Stimulated activated CD4-positive, alpha-beta T cell treated with anti-CD3 and anti-CD28 coated beads, Interleukin-4, amount 100 ng/mL, for 48 hours (primary cell): Measurements from ENCODE around the gene HORMAD2.

ENCODE experiments used
- DNase-seq, 2 donors: peaks; one replicate each; pipeline ENCODE4 v3.0.0-alpha.2; 2020; ENCODE audit warnings: low read depth in 2 of 2

Gene HORMAD2

DNA sequence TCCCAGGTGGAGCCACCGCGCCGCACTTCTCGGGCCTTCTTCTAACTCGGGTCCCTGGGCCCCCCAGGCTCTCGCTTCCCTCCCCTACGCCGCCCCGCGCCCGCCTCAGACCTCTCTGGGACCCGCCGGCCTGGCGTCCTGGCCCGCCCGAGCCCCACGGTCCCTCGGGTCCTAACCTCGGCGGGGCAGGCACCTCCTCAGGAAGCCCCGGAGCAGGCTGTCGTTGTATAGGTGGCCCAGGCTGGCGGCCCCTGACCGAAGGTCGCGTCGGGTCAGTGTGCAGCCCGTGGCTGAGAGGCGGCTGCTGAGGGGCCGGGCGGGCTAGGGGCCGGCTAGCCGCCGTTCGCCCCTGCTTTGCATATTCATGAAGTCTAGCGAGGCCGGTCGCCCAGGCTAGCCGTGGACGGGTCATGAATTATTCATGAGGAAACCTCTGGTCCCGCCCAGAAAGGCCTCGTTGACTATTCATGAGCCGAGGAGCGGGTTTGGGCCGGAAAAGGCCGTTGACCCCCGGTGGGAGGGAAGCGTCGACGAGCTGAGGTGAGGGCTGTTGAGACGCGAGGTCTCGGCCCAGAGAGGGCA lies at the start of gene HORMAD2:
HORMAD2 (plus strand) TSS at position 513 of the 582 bp plus-strand sequence. CDS start 13,489 bp downstream, outside the sequence.
- DNase-seq: no peak

- DNase-seq: no peak
These were observed 48.9 kb upstream of the HORMAD2 start for GRCh38 chr22:30031328-30031727.

- no peak for DNase-seq
These were observed 48.4 kb upstream of the HORMAD2 start for GRCh38 chr22:30031764-30032455.

- no peak for DNase-seq
These were observed 47.1 kb upstream of the HORMAD2 start for GRCh38 chr22:30033137-30033536.

- DNase-seq: no peak
These were observed 46.4 kb upstream of the HORMAD2 start for GRCh38 chr22:30033901-30034300.

DNA sequence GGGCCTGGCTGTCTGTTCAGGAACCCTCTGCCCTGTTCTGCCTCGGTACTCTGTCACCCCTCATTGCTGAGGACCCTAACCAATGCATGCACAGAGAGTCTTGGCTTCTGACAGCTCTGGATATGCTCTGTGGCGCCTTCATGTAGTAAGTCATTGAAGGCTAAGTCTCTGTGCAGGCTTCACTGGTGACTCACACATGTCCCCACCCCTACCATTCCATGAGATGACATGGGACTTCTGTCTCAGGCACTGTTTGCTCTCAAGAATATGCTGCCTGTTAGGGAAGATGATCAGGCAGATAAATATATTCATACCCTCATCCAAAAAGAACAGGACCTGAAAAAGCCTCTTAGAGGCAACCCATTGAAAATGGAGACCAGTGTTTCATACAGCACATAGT lies 43.6 kb upstream of the HORMAD2 start:
- no peak for DNase-seq

DNA sequence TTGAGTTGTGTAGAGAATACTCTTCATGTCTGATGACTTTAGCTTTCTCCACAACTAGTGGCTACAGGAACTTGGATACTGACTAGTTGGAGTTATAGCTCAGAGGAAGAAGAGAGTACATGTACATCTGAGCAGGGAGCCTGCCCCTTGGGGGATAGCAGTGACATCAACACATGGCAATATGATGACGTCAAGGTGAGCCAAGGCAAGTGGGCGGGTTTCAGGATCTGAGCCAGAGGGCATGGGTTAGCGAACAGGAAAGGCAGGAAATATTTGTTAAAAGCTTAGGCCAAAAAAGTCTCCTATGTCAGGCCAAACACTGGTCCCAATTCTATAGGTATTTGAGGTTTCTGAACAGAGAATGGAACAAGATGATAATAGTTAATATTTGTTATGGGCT lies 42.0 kb upstream of the HORMAD2 start:
- DNase-seq: no peak

DNA sequence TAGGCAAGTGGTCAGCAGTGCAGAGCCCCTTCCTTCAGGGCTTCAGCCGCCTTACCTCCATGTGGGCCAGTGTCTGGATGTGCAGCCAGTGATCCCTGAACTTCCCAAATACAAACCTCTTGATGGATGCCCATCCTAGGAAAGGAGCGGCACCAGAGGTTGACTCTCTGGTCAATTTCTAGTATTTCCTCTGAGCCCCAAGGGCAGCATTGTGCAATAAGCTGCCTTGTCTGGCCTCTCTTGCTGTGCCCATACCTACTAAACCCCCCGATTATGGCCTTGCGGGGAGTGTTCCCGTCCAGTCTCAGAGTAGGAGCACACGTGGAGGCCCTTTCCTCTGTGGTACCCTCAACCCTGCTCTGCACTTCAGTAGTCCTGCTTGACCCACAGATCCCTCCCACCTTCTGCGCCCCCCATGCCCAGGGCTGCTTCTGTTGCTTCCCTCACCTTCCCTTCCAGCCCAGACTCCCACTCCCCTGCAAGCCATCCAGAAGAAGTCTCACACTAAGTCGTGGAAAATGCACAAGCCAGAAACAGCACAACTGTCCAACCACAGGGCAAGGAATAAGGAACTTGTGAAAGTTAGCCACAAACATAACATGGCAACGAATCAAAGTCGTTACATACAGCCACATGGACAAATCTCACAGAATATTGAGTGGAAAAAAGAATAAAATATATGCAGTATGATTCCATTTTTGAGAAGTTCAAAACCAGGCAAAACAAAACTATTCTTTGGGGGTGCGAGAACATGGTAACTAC lies 39.6 kb upstream of the HORMAD2 start:
- no peak for DNase-seq

DNA sequence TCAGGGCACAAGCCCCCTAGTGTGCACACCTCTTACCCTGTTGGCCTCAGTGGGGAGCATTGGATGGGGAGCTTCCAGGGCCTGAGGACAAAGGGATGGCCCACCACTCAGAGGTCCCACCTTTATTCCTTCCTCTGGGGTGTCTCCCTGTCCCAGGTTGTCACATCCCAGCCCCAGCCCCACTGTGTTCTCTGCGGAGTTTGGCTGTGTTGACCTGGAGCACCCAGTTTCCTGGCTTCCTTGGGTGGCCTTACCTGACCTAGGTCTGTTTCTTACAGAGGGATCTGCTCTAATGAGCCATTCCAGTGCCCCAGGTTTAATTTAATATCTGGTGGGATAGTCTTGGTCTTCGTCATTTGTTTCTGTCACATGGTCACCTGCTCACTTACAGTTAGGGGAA lies 38.8 kb upstream of the HORMAD2 start:
- DNase-seq: no peak

DNA sequence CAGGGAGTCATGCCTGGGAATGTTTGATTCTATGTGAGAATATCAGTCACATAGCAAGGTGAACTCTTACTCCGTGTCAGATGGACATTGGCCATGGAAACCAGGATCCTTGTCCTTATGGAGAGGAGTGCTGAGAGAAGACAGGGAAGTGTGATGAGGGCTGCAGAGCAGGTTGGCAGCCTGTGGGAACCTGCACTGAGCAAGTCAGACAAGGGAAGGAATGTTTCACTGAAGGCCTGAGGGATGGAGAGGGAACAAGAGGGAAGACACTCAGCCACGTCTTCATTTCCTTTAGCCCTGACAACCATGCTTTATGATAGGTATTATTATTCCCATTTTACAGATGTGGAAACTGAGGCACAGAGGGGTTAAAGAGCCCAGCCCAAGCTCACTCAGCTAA lies 38.4 kb upstream of the HORMAD2 start:
- DNase-seq: no peak

GRCh38 chr22:30043161-30043560 lies 37.1 kb upstream of the HORMAD2 start:
- no peak for DNase-seq

GRCh38 chr22:30044369-30044768 lies 35.9 kb upstream of the HORMAD2 start:
- no peak for DNase-seq

GRCh38 chr22:30044881-30045493 lies 35.3 kb upstream of the HORMAD2 start:
- DNase-seq: no peak

- no peak for DNase-seq
These were observed 34.8 kb upstream of the HORMAD2 start for GRCh38 chr22:30045494-30045887.

GRCh38 chr22:30045901-30046715 lies 34.2 kb upstream of the HORMAD2 start:
- DNase-seq: no peak

GRCh38 chr22:30046716-30047363 lies 33.4 kb upstream of the HORMAD2 start:
- DNase-seq: no peak

- DNase-seq: no peak
These were observed 32.9 kb upstream of the HORMAD2 start for GRCh38 chr22:30047364-30047738.

- DNase-seq: no peak
These were observed 31.6 kb upstream of the HORMAD2 start for GRCh38 chr22:30048681-30049080.

DNA sequence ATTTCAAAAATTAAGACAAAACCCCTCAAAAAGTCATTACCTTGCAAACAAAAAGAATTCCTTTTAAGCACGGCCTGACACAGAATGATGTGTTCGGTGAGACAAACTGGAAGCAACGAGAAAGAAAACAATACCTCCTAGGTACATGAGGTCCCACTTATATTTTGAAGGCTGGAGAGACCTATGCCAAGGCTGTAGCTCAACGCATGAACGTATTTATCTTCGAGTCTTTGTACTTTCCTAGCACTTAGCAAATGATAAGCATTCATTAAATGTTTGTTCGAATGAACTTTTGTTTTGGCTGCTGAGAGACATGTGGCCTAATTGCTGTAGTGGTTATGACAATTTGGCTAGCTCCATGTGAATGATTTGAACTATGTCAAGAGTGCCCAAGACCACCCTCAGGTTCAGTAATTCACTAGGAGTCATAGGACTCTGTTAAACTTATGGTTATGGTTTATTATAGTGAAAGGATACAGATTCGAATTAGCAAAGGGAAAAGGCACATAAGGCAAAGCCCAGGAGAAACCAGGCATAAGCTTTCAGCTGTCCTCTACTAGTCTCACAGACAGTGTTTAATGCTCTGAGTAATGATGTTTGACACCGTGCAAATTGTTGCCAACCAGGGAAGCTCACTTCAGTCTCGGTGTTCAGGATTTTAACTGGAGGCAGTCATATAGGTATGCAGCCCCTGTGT lies 26.0 kb upstream of the HORMAD2 start:
- no peak for DNase-seq

DNA sequence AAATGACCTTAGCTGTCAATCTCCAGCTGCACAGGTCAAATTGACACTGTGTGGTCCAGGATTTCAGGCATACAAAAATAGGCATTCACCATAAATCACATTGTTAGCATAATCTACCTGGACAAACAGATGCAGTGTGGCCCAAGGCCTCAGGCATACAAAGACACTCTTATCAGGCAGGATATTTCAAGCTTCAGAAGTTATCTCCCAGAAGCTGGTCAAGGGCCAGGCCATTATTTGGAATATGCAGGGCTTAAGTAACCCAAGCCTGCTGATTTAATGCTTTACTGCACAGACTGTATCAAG lies 25.5 kb upstream of the HORMAD2 start:
- no peak for DNase-seq

- DNase-seq: no peak
These were observed 24.2 kb upstream of the HORMAD2 start for GRCh38 chr22:30056015-30056414.
